Measurements from ENCODE around the gene IKZF2.

IKZF2 gene

GRCh38 chr2:213002383-213002782 is 149.0 kb downstream of the IKZF2 start:
- Histone ChIP-seq H3K36me3 (ENCODE audit: insufficient read depth) (no peaks in the 10 kb centered on the region), H3K4me3 (IDR thresholded peaks at IDR 0.05; ENCODE audit: insufficient read depth, low read depth, low read length) (no peak overlapping the region), H3K4me2 (no peak overlapping the region), H3K4me1 (ENCODE audit: low read depth, poor library complexity, severe bottlenecking) (peaks cover 8% of the 10 kb centered on the region), H3K27ac (no peak overlapping the region), H3K9ac (no peak overlapping the region), H3K27me3 (ENCODE audit: insufficient read depth, low read depth) (no peaks in the 10 kb centered on the region), H2AFZ (ENCODE audit: low read depth) (no peak overlapping the region), H4K20me1 (ENCODE audit: insufficient read depth) (no peaks in the 10 kb centered on the region), H3K79me2 (ENCODE audit: insufficient read depth, low read depth) (no peaks in the 10 kb centered on the region)
- TF ChIP-seq CTCF (conservative IDR thresholded peaks at IDR 0.05; ENCODE audit: low read depth, low read length) = no peak

GRCh38 chr2:213001297-213001910 is 150.0 kb downstream of the IKZF2 start:
- Histone ChIP-seq H3K4me1 (ENCODE audit: low read depth, poor library complexity, severe bottlenecking) (peaks cover 8% of the 10 kb centered on the region), H3K36me3 (ENCODE audit: insufficient read depth) (no peaks in the 10 kb centered on the region), H3K27ac (no peak overlapping the region), H3K4me3 (IDR thresholded peaks at IDR 0.05; ENCODE audit: insufficient read depth, low read depth, low read length) (no peak overlapping the region), H3K4me2 (no peak overlapping the region), H3K27me3 (ENCODE audit: insufficient read depth, low read depth) (no peaks in the 10 kb centered on the region), H3K9ac (no peak overlapping the region), H3K79me2 (ENCODE audit: insufficient read depth, low read depth) (no peaks in the 10 kb centered on the region), H4K20me1 (ENCODE audit: insufficient read depth) (no peaks in the 10 kb centered on the region), H2AFZ (ENCODE audit: low read depth) (no peak overlapping the region)
- no peak for TF ChIP-seq CTCF (conservative IDR thresholded peaks at IDR 0.05; ENCODE audit: low read depth, low read length)

- H3K36me3 ChIP-seq (ENCODE audit: insufficient read depth) = no peaks in the 10 kb centered on the region
- no peaks in the 10 kb centered on the region for H3K27me3 ChIP-seq (ENCODE audit: insufficient read depth, low read depth)
- TF ChIP-seq CTCF (conservative IDR thresholded peaks at IDR 0.05; ENCODE audit: low read depth, low read length) = no peak
- H3K4me3 ChIP-seq (IDR thresholded peaks at IDR 0.05; ENCODE audit: insufficient read depth, low read depth, low read length) = no peak overlapping the region
- H3K27ac ChIP-seq = no peak overlapping the region
- H3K4me2 ChIP-seq = no peak overlapping the region
- no peaks in the 10 kb centered on the region for H4K20me1 ChIP-seq (ENCODE audit: insufficient read depth)
- H3K79me2 ChIP-seq (ENCODE audit: insufficient read depth, low read depth) = no peaks in the 10 kb centered on the region
- peaks cover 8% of the 10 kb centered on the region for H3K4me1 ChIP-seq (ENCODE audit: low read depth, poor library complexity, severe bottlenecking)
- no peak overlapping the region for H3K9ac ChIP-seq
- no peak overlapping the region for H2AFZ ChIP-seq (ENCODE audit: low read depth)
These were observed 152.6 kb downstream of the IKZF2 start for GRCh38 chr2:212998626-212999359.

GRCh38 chr2:212997526-212998020 is 153.8 kb downstream of the IKZF2 start:
- Histone ChIP-seq H3K27ac (no peak overlapping the region), H3K9ac (no peak overlapping the region), H3K4me3 (IDR thresholded peaks at IDR 0.05; ENCODE audit: insufficient read depth, low read depth, low read length) (no peak overlapping the region), H3K79me2 (ENCODE audit: insufficient read depth, low read depth) (no peaks in the 10 kb centered on the region), H3K36me3 (ENCODE audit: insufficient read depth) (no peaks in the 10 kb centered on the region), H4K20me1 (ENCODE audit: insufficient read depth) (no peaks in the 10 kb centered on the region), H3K4me1 (ENCODE audit: low read depth, poor library complexity, severe bottlenecking) (peaks cover 8% of the 10 kb centered on the region), H2AFZ (ENCODE audit: low read depth) (no peak overlapping the region), H3K27me3 (ENCODE audit: insufficient read depth, low read depth) (no peaks in the 10 kb centered on the region), H3K4me2 (no peak overlapping the region)
- TF ChIP-seq CTCF (conservative IDR thresholded peaks at IDR 0.05; ENCODE audit: low read depth, low read length) = no peak
